Cardiac fibroblast (primary cell): Measurements from ENCODE around the gene ADAMTSL2.

Experiments
- DNase-seq, 2 donors: peaks; one replicate each; pipeline versions ENCODE4 v3.0.0 to v3.0.0-alpha.2; 2010; ENCODE audit warnings: low read depth in 2 of 2
- H3K4me3 ChIP-seq, 2 donors: replicated peaks in 1 of 2; 1 replicate in 1 of 2; 2 replicates in 1 of 2; pipeline ENCODE4 v1.5.1; 2011; ENCODE audit warnings: low read depth in 2 of 2, low read length in 2 of 2, mild to moderate bottlenecking in 2 of 2, moderate library complexity in 1 of 2
- TF ChIP-seq, protein P1 (sequence below): IDR thresholded peaks from one replicate; pipeline ENCODE4 v1.5.1; 2011; ENCODE audit warnings: low read depth, mild to moderate bottlenecking, low read length, inconsistent platforms

Gene ADAMTSL2

DNA sequence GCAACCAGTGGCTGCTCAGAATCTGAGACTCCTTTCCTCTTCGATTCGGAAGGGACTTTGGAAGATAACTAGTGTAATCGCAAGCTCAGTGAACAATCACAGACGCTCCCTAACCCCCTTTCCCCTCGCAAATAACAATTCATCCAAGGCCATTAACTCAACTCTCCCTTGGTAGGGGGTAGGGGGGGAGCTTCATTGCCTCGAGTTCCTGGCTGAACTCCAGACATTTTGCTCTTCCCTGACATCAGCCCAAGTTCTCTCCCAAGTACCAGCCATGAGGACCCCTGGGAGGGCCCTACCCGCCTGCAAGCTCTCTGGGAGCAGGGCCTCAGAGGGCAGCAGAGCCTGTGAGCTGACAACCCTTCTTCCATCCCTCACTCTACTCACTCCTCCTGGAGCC lies 66.2 kb downstream of the ADAMTSL2 start:
- no peak for DNase-seq
- H3K4me3 ChIP-seq = no peak overlapping the region
- TF ChIP-seq, protein P1, sequence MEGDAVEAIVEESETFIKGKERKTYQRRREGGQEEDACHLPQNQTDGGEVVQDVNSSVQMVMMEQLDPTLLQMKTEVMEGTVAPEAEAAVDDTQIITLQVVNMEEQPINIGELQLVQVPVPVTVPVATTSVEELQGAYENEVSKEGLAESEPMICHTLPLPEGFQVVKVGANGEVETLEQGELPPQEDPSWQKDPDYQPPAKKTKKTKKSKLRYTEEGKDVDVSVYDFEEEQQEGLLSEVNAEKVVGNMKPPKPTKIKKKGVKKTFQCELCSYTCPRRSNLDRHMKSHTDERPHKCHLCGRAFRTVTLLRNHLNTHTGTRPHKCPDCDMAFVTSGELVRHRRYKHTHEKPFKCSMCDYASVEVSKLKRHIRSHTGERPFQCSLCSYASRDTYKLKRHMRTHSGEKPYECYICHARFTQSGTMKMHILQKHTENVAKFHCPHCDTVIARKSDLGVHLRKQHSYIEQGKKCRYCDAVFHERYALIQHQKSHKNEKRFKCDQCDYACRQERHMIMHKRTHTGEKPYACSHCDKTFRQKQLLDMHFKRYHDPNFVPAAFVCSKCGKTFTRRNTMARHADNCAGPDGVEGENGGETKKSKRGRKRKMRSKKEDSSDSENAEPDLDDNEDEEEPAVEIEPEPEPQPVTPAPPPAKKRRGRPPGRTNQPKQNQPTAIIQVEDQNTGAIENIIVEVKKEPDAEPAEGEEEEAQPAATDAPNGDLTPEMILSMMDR = no peak

DNA sequence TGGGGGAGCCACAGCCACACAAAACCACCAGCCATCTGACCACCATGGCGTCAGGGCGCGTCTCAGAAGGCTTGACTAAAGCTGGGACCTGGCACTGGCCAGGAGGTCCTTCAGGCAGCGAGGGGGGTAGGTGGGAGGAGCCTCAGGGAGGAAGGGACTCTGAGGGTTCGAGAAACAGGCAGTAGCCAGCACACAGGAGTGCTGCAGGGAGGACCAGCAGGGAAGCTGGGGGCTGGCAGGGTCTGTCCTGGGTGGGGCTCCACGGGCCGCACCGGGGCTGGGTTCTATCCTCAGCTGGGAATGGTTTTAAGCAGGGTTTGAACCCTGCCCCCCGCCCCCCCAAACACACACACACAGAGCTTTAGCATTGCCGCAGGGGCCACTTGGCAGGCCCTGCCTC lies 67.2 kb downstream of the ADAMTSL2 start:
- H3K4me3 ChIP-seq = no peak overlapping the region
- DNase-seq = no peak
- TF ChIP-seq, protein P1 = no peak

DNA sequence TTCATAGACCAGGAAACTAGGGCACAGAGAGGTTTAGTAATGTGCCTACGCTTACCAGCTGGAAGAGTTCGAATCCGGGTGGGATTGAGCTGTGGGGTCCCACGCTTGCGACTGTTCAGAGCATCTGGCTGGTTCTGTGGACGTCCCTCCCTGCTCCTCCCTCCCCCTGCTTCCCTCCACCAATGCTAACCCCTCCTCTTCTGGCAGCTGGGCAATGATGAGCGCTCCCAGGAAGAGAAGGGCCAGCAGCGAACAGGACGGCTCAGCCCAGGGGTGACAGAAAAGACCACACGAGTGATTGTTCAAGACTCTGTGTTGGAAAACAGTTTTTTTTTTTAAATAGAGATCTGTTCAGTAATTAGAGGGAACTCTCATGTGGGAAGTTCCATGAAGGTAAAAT lies 67.8 kb downstream of the ADAMTSL2 start:
- no peak for DNase-seq
- H3K4me3 ChIP-seq = no peak overlapping the region
- TF ChIP-seq, protein P1 = no peak

DNA sequence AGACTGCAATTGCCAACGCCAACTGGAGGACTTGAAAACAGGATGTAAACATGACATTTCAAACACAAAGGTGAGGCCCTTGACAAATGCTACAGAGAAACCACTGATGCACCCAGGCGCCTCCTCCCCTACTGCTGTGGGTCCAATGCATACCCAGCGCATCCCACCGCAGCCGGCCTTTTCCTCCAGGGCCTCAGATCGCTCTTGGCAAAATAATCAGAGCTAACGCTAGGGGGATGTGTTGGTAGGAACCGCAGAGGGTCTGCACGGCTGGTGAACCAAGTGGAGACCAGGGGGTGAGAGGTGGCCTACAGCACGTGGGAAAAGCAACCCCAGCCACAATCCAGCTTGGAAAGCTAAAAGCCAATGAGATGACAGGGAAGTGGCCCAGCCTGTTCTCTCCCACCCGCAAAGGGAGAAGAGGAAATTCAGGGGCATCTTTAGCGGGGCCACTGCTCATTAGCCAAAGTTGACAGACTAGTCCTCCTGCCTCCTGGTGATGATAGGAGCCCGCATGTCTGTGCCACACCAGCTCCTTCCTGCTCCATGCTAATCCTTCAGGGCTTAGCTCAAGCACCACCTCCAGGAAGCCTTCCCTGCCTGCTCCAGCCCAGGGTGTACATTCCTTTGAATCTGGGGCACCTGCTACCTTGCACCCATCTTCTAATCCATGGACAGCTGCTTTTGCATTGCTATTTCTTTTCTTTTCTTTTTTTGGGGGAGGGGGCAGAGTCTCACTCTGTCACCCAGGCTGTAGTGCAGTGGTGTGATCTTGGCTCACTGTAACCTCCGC lies 68.8 kb downstream of the ADAMTSL2 start:
- no peak overlapping the region for H3K4me3 ChIP-seq
- DNase-seq = no peak
- TF ChIP-seq, protein P1 = no peak

DNA sequence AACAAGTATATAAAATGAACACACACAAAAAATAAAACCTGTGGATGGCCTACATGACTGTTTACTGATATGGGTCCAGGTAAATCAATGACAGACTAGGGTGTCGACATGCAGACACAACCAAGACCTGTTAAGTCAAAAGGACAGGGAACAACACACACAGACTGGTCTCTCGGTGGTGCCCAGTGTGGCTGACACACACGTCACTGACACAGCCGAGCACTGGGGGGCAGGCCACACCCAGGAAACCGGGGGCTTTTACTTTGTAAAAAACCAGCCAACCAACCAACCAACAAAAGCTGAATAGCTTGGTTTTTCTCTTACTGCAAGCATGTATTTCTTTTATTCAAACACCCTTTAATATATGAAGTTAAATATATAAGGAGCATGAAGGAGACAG lies 69.7 kb downstream of the ADAMTSL2 start:
- peak; percentile 13 to 14 for DNase-seq
- TF ChIP-seq, protein P1 = no peak
- no peak overlapping the region for H3K4me3 ChIP-seq

DNA sequence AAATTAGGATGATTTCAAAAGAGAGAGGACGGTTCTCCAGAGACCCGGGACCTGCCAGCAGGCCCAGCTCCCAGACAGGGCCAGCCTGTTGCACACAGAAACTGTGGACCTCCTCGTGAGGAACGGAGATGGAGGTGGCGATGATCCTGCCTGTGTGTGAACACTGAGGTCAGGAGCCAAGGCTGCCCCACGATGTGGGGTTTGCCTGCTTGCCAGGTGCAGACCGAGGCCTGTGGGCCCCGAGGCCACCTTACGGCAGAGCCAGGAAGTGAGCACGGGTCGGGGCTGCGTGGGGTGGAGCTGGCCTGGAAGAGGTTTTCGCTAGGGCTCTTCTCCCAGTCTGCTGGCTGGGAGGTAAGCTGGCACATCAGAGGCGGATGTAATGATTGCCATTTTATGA lies 70.4 kb downstream of the ADAMTSL2 start:
- TF ChIP-seq, protein P1 = no peak
- no peak for DNase-seq
- H3K4me3 ChIP-seq = no peak overlapping the region

DNA sequence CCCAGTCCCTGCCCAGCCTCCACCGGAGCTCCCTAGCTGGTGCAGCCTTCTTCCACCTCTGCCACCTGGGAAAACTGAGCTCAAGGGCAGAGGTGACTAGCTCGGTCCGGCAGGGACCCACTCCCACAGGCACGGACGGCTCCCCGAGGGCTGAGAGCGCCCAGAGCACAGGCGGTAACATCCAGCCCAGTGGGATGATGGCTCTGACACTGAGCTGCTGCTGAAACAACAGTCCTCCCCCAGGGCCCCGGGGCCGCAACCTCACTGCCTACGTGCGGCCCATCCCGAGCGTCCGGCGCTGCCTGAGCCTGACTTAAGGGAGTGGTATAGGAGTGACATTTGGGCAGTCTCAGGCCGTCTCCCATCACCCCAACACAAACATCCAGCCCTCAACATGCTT lies 70.9 kb downstream of the ADAMTSL2 start:
- H3K4me3 ChIP-seq = no peak overlapping the region
- DNase-seq = no peak
- TF ChIP-seq, protein P1 = no peak
